ENCODE results near the gene MRPL36. TPM values are rescaled to one million over a fixed set of nuclear protein-coding genes. Genes with fewer than 3 reads are reported as not detected.
"Not testable (repeated sequence)": the region's sequence is repeated elsewhere in the genome, so short reads cannot be mapped to it uniquely, and the experiment has no call there.

MRPL36 gene
- total RNA-seq, 5 donors from 2014 or later (not counting 1 experiment from before 2014, with no cell fraction given), result 10.6 to 32.5 (median 29.8) TPM

DNA sequence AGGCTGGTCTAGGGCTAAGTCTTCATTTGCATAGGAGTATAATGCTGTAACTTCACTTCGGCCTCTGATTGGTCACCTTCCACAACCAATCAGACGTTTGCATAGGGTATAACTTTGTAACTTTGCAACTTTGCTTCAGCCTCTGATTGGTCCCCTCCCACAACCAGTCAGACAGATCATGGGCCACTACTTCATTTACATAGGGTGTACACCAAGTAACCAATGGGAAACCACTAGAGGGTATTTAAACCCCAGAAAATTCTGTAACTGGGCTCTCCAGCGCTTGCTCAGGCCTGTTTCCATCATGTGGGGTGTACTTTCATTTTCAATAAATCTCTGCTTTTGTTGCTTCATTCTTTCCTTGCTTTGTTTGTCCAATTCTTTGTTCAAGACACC lies 10.2 kb downstream of the MRPL36 start:
- H3K27ac ChIP-seq (ENCODE audit: low read length); H3K4me3 ChIP-seq (ENCODE audit: control insufficient read depth in 1 of 2, extremely low read depth in 1 of 2, low read length in 1 of 2); H3K27me3 Mint-ChIP-seq; POLR2A ChIA-PET; H3K36me3 Mint-ChIP-seq; H3K9me3 ChIP-seq; H3K9me3 Mint-ChIP-seq; ATAC-seq (replicated peaks in 1 of 4); DNase-seq; H3K36me3 ChIP-seq (ENCODE audit: control insufficient read depth in 2 of 2, extremely low read depth in 1 of 2, insufficient read depth in 1 of 2, low read length in 1 of 2); CTCF ChIA-PET: not testable (repeated sequence)
- Mint-ChIP-seq H3K4me1 (peaks cover 51 to 60% (median 55%) of the 10 kb centered on the region in 3 donors), H3K27ac (peak overlapping the region; percentile 36 to 77), H3K4me3 (peak overlapping the region in 1 of 3 donors; percentile 37)
- Histone ChIP-seq H3K4me1 (ENCODE audit: control insufficient read depth in 1 of 2, extremely low read depth in 1 of 2, insufficient read depth in 2 of 2, low read length in 2 of 2) (peaks cover 2 to 57% of the 10 kb centered on the region in 2 experiments), H3K27me3 (replicated peaks in 1 of 2; ENCODE audit: control insufficient read depth in 2 of 2, extremely low read depth in 1 of 2, insufficient read depth in 2 of 2, low read length in 1 of 2) (peaks cover 0 to 15% of the 10 kb centered on the region in 2 experiments)
- 50% methylated on average over 1 of the region's 3 CpGs for WGBS (ENCODE audit: insufficient coverage)

DNA sequence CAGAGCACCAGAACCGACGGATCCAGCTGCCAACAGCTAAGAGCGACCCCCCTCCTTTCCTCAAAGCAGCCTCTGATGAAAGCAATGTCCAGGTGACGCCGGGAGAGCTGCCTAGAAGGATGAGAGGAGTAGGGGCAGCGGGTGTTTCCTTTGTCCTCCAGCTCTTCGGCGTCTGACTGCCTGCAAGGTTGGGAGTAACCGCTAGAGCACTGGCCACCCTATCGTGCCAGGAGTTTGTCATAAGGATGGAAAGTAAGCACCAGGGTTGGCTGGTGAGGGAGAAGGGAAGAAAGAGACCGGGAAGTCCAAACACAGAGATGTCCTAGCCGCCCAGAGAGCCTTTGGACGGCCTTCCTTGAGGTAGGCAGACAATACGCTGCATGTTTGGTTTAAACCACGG lies 10.8 kb downstream of the MRPL36 start:
- H3K9me3 Mint-ChIP-seq, result no peaks in the 10 kb centered on the region
- ChIA-PET CTCF (no interaction called here), POLR2A (no interaction called here)
- no peak overlapping the region for H3K4me3 Mint-ChIP-seq
- Histone ChIP-seq H3K4me1 (ENCODE audit: control insufficient read depth in 1 of 2, extremely low read depth in 1 of 2, insufficient read depth in 2 of 2, low read length in 2 of 2) (peaks cover 2 to 55% of the 10 kb centered on the region in 2 experiments), H3K36me3 (ENCODE audit: control insufficient read depth in 2 of 2, extremely low read depth in 1 of 2, insufficient read depth in 1 of 2, low read length in 1 of 2) (no peaks in the 10 kb centered on the region), H3K4me3 (ENCODE audit: control insufficient read depth in 1 of 2, extremely low read depth in 1 of 2, low read length in 1 of 2) (no peak overlapping the region), H3K9me3 (no peaks in the 10 kb centered on the region), H3K27ac (ENCODE audit: low read length) (no peak overlapping the region), H3K27me3 (replicated peaks in 1 of 2; ENCODE audit: control insufficient read depth in 2 of 2, extremely low read depth in 1 of 2, insufficient read depth in 2 of 2, low read length in 1 of 2) (peaks cover 0 to 19% of the 10 kb centered on the region in 2 experiments)
- H3K36me3 Mint-ChIP-seq, result no peaks in the 10 kb centered on the region
- ATAC-seq (replicated peaks in 1 of 4) (no peak), DNase-seq (no peak)
- peak overlapping the region in 1 of 2 donors; percentile 23 for H3K27ac Mint-ChIP-seq
- H3K27me3 Mint-ChIP-seq, result peaks cover 2 to 4% of the 10 kb centered on the region in 2 donors
- 93% methylated on average over 5 of the region's 15 CpGs for WGBS (ENCODE audit: insufficient coverage)
- peaks cover 52 to 55% (median 53%) of the 10 kb centered on the region in 3 donors for H3K4me1 Mint-ChIP-seq

DNA sequence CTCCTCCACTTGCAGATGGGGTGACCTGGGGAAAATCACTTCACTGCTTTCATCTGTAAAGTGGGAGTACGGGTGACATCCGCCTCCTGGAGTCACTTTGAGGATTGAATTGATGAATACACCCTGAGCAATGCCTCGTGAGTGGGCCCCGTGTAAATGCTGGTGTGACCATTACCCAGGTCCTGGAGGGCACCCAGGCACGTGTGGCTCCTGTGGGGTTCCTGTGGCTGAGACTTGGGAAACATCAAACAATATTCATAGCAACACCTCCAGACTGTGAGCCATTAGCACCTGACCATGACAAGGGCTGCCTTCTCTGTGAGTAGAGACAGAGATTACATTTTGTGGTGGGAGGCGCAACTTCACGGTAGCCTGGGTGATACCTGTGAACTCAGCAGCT lies 11.4 kb downstream of the MRPL36 start:
- no peak overlapping the region for H3K4me3 ChIP-seq (ENCODE audit: control insufficient read depth in 1 of 2, extremely low read depth in 1 of 2, low read length in 1 of 2)
- Mint-ChIP-seq H3K4me1 (peaks cover 48 to 53% (median 51%) of the 10 kb centered on the region in 3 donors), H3K27me3 (peaks cover 4% of the 10 kb centered on the region in 2 donors), H3K36me3 (no peaks in the 10 kb centered on the region), H3K27ac (no peak overlapping the region), H3K4me3 (no peak overlapping the region), H3K9me3 (no peaks in the 10 kb centered on the region)
- H3K27me3 ChIP-seq (replicated peaks in 1 of 2; ENCODE audit: control insufficient read depth in 2 of 2, extremely low read depth in 1 of 2, insufficient read depth in 2 of 2, low read length in 1 of 2), result peaks cover 0 to 20% of the 10 kb centered on the region in 2 experiments
- CTCF ChIA-PET, result no interaction called here
- H3K4me1 ChIP-seq (ENCODE audit: control insufficient read depth in 1 of 2, extremely low read depth in 1 of 2, insufficient read depth in 2 of 2, low read length in 2 of 2), result peaks cover 2 to 49% of the 10 kb centered on the region in 2 experiments
- POLR2A ChIA-PET, result no interaction called here
- DNase-seq (no peak), ATAC-seq (replicated peaks in 1 of 4) (no peak)
- no peak overlapping the region for H3K27ac ChIP-seq (ENCODE audit: low read length)
- no peaks in the 10 kb centered on the region for H3K9me3 ChIP-seq
- 75% methylated on average over 2 of the region's 7 CpGs for WGBS (ENCODE audit: insufficient coverage)
- H3K36me3 ChIP-seq (ENCODE audit: control insufficient read depth in 2 of 2, extremely low read depth in 1 of 2, insufficient read depth in 1 of 2, low read length in 1 of 2), result no peaks in the 10 kb centered on the region

DNA sequence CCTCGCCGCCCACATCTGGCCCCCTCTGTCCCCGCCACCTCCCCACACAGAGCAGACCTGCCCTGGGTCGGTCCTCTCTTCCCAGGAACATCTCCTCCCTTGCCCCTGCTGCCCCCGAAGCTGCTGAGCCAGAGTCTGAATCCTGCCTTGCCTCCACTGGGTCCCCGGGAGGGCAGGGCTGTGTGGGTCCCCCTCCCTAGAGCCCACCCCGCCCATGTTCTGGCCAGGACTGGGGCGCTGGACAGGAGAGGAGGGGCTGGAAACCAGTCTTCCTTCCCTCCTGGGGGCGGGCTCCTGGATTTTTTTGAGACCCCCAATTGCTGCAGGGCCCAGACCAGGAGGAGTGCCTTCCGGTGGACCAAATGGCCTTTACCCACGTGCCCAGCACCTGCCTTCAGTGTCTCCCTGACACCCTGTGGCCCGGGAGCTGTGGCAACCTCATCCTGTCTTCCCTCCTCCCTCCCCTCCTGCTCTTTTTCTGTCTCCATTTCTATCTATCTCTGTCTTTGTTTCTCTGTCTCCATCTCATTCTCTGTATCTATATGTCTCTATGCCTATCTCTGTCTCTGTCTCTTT lies 12.1 kb downstream of the MRPL36 start:
- Histone ChIP-seq H3K27me3 (replicated peaks in 1 of 2; ENCODE audit: control insufficient read depth in 2 of 2, extremely low read depth in 1 of 2, insufficient read depth in 2 of 2, low read length in 1 of 2) (peaks cover 0 to 26% of the 10 kb centered on the region in 2 experiments), H3K27ac (ENCODE audit: low read length) (no peak overlapping the region), H3K4me3 (ENCODE audit: control insufficient read depth in 1 of 2, extremely low read depth in 1 of 2, low read length in 1 of 2) (no peak overlapping the region), H3K36me3 (ENCODE audit: control insufficient read depth in 2 of 2, extremely low read depth in 1 of 2, insufficient read depth in 1 of 2, low read length in 1 of 2) (no peaks in the 10 kb centered on the region), H3K4me1 (ENCODE audit: control insufficient read depth in 1 of 2, extremely low read depth in 1 of 2, insufficient read depth in 2 of 2, low read length in 2 of 2) (peaks cover 2 to 45% of the 10 kb centered on the region in 2 experiments), H3K9me3 (no peaks in the 10 kb centered on the region)
- Mint-ChIP-seq H3K36me3 (no peaks in the 10 kb centered on the region), H3K27ac (no peak overlapping the region), H3K27me3 (peaks cover 6% of the 10 kb centered on the region in 2 donors), H3K9me3 (no peaks in the 10 kb centered on the region), H3K4me1 (peaks cover 44 to 52% (median 47%) of the 10 kb centered on the region in 3 donors), H3K4me3 (no peak overlapping the region)
- ChIA-PET CTCF (no interaction called here), POLR2A (no interaction called here)
- WGBS (ENCODE audit: insufficient coverage), result 91% methylated on average over 8 of the region's 12 CpGs
- no peak for ATAC-seq (replicated peaks in 1 of 4)
- no peak for DNase-seq

DNA sequence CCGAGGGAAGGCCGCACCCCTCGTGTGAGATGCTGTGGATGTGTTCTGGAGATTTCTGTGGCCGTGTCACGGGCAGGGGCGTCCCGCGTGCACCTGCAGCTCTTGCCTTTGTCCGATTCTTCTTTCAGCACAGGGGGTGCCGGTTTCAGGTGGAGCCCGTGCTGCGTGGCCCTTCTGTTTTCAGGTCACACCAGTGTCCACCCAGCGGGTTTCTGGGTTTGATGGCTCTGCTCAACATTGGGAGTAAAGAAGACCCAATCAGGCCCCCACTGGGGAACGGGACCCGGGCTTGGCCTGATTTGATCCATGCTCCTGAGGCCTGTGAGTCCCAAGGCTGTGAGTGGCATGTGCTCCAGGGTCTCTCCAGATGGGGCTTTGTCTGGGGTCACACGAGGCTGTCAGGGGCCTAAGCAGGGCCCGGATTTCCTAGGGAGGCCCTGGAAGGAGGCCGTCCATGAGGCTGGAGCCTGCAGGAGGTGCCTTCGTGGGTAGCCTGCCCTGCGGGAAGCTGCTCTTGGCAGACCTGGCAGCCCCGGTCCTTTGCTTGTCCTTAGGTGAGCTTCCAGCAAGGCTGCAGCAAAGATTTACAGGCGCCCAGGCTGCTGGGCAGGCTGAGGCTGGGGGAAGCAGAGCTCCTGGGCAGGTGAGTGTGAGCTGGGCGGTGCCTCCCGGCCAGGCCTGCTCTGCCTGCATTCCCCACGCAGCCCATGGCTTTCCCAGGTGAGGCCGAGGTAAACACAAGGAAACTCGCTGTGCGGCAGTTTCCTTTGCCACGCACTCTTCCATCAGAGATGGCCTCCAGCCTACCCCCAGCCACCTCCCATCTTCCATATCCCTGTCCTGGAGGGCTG lies 12.8 kb downstream of the MRPL36 start:
- Histone ChIP-seq H3K4me3 (ENCODE audit: control insufficient read depth in 1 of 2, extremely low read depth in 1 of 2, low read length in 1 of 2) (no peak overlapping the region), H3K27me3 (replicated peaks in 1 of 2; ENCODE audit: control insufficient read depth in 2 of 2, extremely low read depth in 1 of 2, insufficient read depth in 2 of 2, low read length in 1 of 2) (peaks cover 0 to 30% of the 10 kb centered on the region in 2 experiments), H3K4me1 (ENCODE audit: control insufficient read depth in 1 of 2, extremely low read depth in 1 of 2, insufficient read depth in 2 of 2, low read length in 2 of 2) (peaks cover 0 to 38% of the 10 kb centered on the region in 2 experiments), H3K9me3 (no peaks in the 10 kb centered on the region), H3K36me3 (ENCODE audit: control insufficient read depth in 2 of 2, extremely low read depth in 1 of 2, insufficient read depth in 1 of 2, low read length in 1 of 2) (no peaks in the 10 kb centered on the region), H3K27ac (ENCODE audit: low read length) (no peak overlapping the region)
- no peaks in the 10 kb centered on the region for H3K9me3 Mint-ChIP-seq
- no peaks in the 10 kb centered on the region for H3K36me3 Mint-ChIP-seq
- WGBS (ENCODE audit: insufficient coverage), result 94% methylated on average over 25 of the region's 29 CpGs
- H3K4me3 Mint-ChIP-seq, result no peak overlapping the region
- H3K4me1 Mint-ChIP-seq, result peaks cover 37 to 47% (median 40%) of the 10 kb centered on the region in 3 donors
- H3K27ac Mint-ChIP-seq, result peak overlapping the region in 1 of 2 donors; percentile 43
- no peak for DNase-seq
- H3K27me3 Mint-ChIP-seq, result peaks cover 6 to 10% of the 10 kb centered on the region in 2 donors
- ATAC-seq (replicated peaks in 1 of 4), result no peak
- CTCF ChIA-PET, result no interaction called here
- POLR2A ChIA-PET, result interaction anchor here in 1 of 2 donors (0.5 kb wide), 1 partner anchor 39 kb away, joined by 6 read pairs; no protein-coding TSS in a partner anchor

DNA sequence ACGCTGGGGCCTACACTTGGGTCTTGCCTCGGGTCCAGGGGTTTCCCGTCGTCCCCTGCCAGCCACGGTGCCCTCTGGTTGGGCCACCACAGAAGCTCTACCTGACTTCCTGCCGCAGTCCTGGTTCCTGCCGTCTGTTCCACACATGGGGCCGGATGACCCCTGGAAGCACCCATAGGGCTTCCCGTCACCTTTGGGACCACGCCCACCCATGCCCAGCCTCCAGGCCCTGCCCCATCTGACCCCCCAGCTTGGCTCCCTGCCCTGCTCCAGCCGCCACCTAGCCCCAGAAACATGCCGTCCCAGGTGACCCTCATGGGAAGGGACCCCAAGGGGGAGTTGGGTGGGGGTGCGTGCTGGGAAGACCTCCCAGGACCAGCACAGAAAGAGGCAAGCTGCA lies 13.7 kb downstream of the MRPL36 start:
- Mint-ChIP-seq H3K4me3 (no peak overlapping the region), H3K4me1 (peaks cover 32 to 40% (median 33%) of the 10 kb centered on the region in 3 donors), H3K9me3 (no peaks in the 10 kb centered on the region), H3K36me3 (no peaks in the 10 kb centered on the region), H3K27me3 (peaks cover 6 to 10% of the 10 kb centered on the region in 2 donors), H3K27ac (no peak overlapping the region)
- H3K36me3 ChIP-seq (ENCODE audit: control insufficient read depth in 2 of 2, extremely low read depth in 1 of 2, insufficient read depth in 1 of 2, low read length in 1 of 2), result no peaks in the 10 kb centered on the region
- CTCF ChIA-PET, result no interaction called here
- H3K4me3 ChIP-seq (ENCODE audit: control insufficient read depth in 1 of 2, extremely low read depth in 1 of 2, low read length in 1 of 2), result no peak overlapping the region
- H3K9me3 ChIP-seq, result no peaks in the 10 kb centered on the region
- ATAC-seq (replicated peaks in 1 of 4) (no peak), DNase-seq (no peak)
- H3K27me3 ChIP-seq (replicated peaks in 1 of 2; ENCODE audit: control insufficient read depth in 2 of 2, extremely low read depth in 1 of 2, insufficient read depth in 2 of 2, low read length in 1 of 2), result peaks cover 0 to 32% of the 10 kb centered on the region in 2 experiments
- POLR2A ChIA-PET, result interaction anchor here in 1 of 2 donors (0.5 kb wide), 1 partner anchor 40 kb away, joined by 6 read pairs; no protein-coding TSS in a partner anchor
- H3K27ac ChIP-seq (ENCODE audit: low read length), result no peak overlapping the region
- 82% methylated on average over 12 of the region's 13 CpGs for whole genome bisulfite sequencing (ENCODE audit: insufficient coverage)
- H3K4me1 ChIP-seq (ENCODE audit: control insufficient read depth in 1 of 2, extremely low read depth in 1 of 2, insufficient read depth in 2 of 2, low read length in 2 of 2), result peaks cover 0 to 30% of the 10 kb centered on the region in 2 experiments
